Activated T-helper 17 cell treated with anti-CD3 and anti-CD28 coated beads, Interleukin-2, amount 50 U/mL, for 72 hours (primary cell): ENCODE measurements around the gene KMT2D. TPM values are rescaled to one million over a fixed set of nuclear protein-coding genes. Genes with fewer than 3 reads are reported as not detected.
A peak's percentile ranks its signal among the peaks of the same experiment; 100 is the strongest.

Source experiments
- ATAC-seq: fragments of 150-1000 bp; cut with Tn5 transposase; replicated peaks from 2 replicates; pipeline ENCODE4 v1.10.0; 2021; ENCODE audit warnings: mild to moderate bottlenecking, moderate library complexity
- H3K27ac Mint-ChIP-seq: one replicate; pipeline ENCODE4 v1.8.0; 2022; ENCODE audit warnings: mixed read lengths
- H3K27me3 Mint-ChIP-seq: one replicate; pipeline ENCODE4 v1.8.0; 2022; ENCODE audit warnings: mixed read lengths
- H3K36me3 Mint-ChIP-seq: one replicate; pipeline ENCODE4 v1.8.0; 2022; ENCODE audit warnings: low read depth, mild to moderate bottlenecking, mixed read lengths
- H3K4me1 Mint-ChIP-seq: one replicate; pipeline ENCODE4 v1.8.0; 2022; ENCODE audit warnings: mixed read lengths
- H3K4me3 Mint-ChIP-seq: one replicate; pipeline ENCODE4 v1.8.0; 2022; ENCODE audit warnings: mild to moderate bottlenecking, mixed read lengths
- H3K9me3 Mint-ChIP-seq: one replicate; pipeline ENCODE4 v1.8.0; 2022; ENCODE audit warnings: mixed read lengths
- total RNA-seq, 2 donors: library from RNA; stranded (reverse); gene quantifications; one replicate each; pipeline ENCODE4 v1.2.3, GENCODE V29; 2022

The KMT2D gene, protein sequence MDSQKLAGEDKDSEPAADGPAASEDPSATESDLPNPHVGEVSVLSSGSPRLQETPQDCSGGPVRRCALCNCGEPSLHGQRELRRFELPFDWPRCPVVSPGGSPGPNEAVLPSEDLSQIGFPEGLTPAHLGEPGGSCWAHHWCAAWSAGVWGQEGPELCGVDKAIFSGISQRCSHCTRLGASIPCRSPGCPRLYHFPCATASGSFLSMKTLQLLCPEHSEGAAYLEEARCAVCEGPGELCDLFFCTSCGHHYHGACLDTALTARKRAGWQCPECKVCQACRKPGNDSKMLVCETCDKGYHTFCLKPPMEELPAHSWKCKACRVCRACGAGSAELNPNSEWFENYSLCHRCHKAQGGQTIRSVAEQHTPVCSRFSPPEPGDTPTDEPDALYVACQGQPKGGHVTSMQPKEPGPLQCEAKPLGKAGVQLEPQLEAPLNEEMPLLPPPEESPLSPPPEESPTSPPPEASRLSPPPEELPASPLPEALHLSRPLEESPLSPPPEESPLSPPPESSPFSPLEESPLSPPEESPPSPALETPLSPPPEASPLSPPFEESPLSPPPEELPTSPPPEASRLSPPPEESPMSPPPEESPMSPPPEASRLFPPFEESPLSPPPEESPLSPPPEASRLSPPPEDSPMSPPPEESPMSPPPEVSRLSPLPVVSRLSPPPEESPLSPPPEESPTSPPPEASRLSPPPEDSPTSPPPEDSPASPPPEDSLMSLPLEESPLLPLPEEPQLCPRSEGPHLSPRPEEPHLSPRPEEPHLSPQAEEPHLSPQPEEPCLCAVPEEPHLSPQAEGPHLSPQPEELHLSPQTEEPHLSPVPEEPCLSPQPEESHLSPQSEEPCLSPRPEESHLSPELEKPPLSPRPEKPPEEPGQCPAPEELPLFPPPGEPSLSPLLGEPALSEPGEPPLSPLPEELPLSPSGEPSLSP (N-terminal part only)
- 10 to 100 TPM; 66.8 to 78.6 TPM for total RNA-seq

DNA sequence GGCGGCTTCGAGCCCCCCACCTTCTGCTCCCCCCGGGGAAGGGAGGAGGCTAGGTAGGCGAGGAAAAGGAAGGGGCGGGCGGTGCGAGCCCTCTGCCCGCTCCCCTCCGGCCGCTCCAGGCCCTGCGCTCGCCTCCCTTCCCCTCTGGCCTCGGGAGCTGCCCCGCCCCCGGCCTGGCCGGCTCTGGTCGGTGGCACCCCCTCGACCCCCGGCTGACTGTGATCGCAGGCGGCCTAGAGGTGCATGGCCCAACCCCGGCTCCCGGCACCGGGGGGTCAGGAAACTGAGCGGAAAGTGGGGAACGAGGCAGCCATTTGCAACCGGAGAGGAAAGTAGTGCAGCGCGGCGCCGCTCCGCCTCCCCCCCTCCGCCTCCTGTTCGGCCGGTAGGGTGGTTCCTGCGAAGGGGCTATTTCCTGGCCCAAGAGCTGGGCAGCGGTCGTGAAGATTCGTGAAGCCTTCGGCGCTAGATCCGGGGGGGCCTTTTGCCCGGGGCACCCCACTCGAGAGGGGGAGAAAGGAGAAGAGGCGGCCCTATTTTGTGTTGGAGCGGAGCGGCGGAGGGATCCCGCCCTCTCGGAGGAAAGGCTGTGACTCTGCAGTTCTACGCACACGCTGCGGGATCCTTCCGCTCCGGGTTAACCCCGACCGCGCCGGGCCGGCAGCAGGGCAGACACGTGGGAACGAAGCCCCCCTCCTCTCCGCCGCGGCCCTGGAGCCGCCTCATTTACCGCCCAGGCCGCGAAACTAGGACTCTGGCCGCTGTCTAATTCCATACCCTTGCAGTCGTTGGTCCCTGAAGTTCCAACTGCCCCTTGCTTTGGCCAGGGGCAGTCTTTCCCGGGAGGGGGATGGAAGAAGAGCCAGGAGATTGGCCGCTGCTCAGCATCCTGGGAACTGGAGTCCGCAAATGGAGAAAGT lies at the start of gene KMT2D:
KMT2D (minus strand) TSS at position 558 of the 920 bp plus-strand sequence. CDS start 5,470 bp downstream, outside the sequence.
- Mint-ChIP-seq H3K27me3 (no peaks in the 10 kb centered on the region), H3K27ac (peak within 1 kb of the TSS; percentile 93), H3K36me3 (peaks cover 48% of the 10 kb centered on the region), H3K9me3 (no peaks in the 10 kb centered on the region), H3K4me1 (peaks cover 43% of the 10 kb centered on the region), H3K4me3 (peak within 1 kb of the TSS; percentile 96)
- peak; percentile 75 for ATAC-seq

DNA sequence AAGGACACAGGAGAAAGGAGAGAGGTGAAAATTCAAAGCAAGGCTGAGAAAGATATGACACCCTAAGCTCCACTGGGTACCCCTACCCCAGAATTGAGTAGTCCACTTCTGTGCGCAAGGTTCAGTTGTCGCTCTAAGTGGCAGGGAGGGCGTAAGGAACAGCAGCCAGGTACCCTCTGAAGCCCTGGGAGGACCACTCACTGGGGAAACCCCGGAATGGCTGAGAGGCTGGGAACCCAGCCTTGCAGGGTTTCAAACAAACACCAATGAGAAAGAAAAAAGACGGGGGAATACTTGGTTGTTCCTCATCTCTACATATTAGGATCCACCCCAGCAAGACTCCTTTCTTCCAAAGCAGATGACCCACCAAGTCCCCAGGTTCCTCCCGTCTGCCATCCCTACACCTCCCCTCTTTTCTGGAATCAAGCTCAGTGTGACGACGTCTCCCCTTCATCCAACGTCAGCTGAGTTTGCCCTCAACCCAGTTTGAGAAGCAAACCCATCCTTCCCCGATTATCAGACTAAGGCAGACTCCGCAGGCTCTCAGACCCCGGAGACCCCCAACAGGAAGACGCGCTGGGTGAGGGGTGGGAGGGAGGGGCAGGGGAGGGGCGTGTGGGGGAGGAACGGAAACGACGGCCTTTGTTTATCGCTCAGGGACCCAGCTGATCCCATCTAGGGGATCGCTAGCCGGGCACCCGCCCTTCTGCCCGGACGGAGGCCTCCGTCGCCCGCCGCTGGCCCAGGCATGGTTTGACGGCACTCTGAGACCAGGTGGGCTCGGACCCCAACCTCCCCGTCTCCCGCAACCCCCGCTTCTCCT lies 49.3 kb upstream of the KMT2D start:
- peak overlapping the region; percentile 96 for H3K4me3 Mint-ChIP-seq
- no peak for ATAC-seq
- peaks cover 19% of the 10 kb centered on the region for H3K4me1 Mint-ChIP-seq
- H3K36me3 Mint-ChIP-seq: peaks cover 9% of the 10 kb centered on the region
- no peaks in the 10 kb centered on the region for H3K27me3 Mint-ChIP-seq
- H3K9me3 Mint-ChIP-seq: no peaks in the 10 kb centered on the region
- H3K27ac Mint-ChIP-seq: peak overlapping the region; percentile 96

DNA sequence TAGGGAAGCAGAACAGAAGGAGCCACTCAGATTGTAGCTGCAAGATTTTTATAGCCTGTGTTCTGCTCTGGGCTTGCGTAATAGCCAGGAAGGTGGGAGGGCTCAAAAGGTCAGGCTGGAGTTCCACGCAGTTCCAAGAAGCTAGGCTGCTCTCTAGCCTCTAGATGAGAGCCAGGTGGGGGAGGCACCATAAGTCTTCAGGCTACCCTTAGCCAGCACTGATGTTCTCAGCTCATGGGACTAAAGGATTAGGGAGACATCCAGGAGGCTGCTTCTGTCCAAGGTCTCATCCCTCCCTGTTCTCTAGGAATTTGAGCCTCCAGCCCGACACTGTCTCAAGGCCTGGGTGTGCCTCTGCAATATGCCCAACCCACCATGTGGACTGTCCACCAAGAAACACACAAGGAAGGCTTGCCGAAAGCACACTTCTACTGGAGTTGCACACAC lies 48.4 kb upstream of the KMT2D start:
- no peak for ATAC-seq
- H3K9me3 Mint-ChIP-seq: no peaks in the 10 kb centered on the region
- H3K27ac Mint-ChIP-seq: peak overlapping the region; percentile 96
- peak overlapping the region; percentile 96 for H3K4me3 Mint-ChIP-seq
- H3K36me3 Mint-ChIP-seq: peaks cover 17% of the 10 kb centered on the region
- H3K4me1 Mint-ChIP-seq: peaks cover 19% of the 10 kb centered on the region
- no peaks in the 10 kb centered on the region for H3K27me3 Mint-ChIP-seq

DNA sequence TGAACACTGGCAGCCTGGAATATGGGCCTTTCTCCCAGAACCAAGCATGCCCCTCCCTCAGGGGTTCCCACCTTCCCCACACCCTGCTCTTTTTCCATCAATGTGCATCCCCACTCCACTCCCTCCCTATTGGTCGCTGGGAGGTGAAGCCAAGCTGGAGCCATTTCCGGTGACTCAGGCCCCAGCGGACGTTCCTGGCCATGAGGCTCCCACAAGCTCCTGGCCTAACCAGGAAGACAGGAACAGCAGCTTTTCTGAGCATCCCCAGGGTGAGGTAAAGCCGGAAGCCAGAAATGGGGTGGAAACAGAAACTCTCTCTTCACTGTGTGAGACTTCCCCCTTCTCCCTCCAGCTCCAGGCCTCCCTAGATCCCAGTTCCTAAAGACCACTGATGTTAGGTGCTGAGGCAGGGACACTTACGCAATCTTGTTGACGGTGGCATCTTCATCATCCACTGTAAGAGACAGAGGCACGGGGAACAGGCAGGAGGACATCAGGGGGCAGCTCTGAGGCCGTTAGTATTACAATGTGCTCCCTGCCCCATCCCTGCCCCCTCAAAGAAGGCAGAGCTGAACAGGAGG lies 45.0 kb upstream of the KMT2D start:
- Mint-ChIP-seq H3K4me1 (peaks cover 19% of the 10 kb centered on the region), H3K27me3 (no peaks in the 10 kb centered on the region), H3K27ac (peak overlapping the region; percentile 12), H3K36me3 (peaks cover 42% of the 10 kb centered on the region), H3K4me3 (no peak overlapping the region), H3K9me3 (no peaks in the 10 kb centered on the region)
- ATAC-seq: no peak

DNA sequence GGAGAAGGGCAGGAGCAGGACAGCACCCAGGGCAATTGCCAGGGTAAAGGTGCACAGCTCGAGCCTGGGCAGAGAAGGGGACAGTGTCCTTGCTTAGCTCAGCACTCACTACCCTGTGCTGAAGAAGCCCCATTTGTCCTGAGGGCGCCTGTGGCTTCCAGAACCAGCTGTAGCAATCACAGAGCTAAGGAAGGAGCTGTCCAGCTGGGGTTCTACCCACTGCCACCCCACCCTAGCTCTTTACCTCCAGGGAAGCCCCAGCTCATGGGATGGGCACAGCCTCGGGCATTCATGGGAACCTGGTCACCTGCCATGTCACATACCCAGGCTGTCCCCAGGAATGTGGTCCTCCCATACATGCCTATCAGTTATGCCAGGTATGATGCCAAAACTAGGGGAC lies 44.2 kb upstream of the KMT2D start:
- ATAC-seq: no peak
- peaks cover 18% of the 10 kb centered on the region for H3K4me1 Mint-ChIP-seq
- no peaks in the 10 kb centered on the region for H3K9me3 Mint-ChIP-seq
- no peak overlapping the region for H3K4me3 Mint-ChIP-seq
- no peaks in the 10 kb centered on the region for H3K27me3 Mint-ChIP-seq
- no peak overlapping the region for H3K27ac Mint-ChIP-seq
- peaks cover 50% of the 10 kb centered on the region for H3K36me3 Mint-ChIP-seq

DNA sequence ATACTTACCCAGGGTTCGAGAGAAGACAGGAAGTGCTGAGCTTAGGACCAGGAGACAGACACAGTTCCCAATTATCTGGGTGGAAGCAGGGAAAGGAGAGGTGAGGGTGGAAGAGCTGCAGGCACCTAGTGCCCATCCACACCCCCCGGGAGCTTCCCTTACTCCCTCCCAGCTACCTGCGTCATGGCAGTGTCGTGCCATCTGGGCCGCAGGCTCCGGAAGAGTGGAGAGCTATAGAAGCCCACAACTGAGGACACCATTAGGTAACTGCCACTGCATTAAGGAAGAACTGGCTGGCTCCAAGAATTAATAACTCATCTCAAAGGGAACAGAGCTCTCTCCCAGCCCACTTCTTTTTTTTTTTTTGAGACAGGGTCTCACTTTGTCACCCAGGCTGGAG lies 39.8 kb upstream of the KMT2D start:
- no peak for ATAC-seq
- H3K4me1 Mint-ChIP-seq: peaks cover 1% of the 10 kb centered on the region
- H3K27me3 Mint-ChIP-seq: peaks cover 3% of the 10 kb centered on the region
- H3K27ac Mint-ChIP-seq: no peak overlapping the region
- no peaks in the 10 kb centered on the region for H3K9me3 Mint-ChIP-seq
- H3K4me3 Mint-ChIP-seq: no peak overlapping the region
- H3K36me3 Mint-ChIP-seq: peaks cover 81% of the 10 kb centered on the region

DNA sequence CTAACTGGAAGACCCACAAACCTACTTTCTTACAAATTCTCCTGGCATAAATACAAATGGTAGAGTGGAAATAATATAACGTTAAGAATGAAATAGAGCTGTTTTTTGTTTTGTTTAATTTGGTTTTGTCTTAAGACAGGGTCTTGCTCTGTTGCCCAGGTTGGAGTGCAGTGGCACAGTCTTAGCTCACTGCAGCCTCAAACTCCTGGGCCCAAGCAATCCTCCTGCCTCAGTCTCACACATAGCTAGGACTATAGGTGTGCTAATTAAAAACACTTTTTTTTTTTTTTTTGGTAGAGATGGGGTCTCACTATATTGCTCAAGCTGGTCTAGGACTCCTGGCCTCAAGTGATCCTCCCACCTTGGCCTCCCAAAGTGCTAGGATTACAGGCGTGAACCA lies 38.1 kb upstream of the KMT2D start:
- peaks cover 75% of the 10 kb centered on the region for H3K36me3 Mint-ChIP-seq
- H3K4me1 Mint-ChIP-seq: peaks cover 8% of the 10 kb centered on the region
- H3K27ac Mint-ChIP-seq: no peak overlapping the region
- H3K9me3 Mint-ChIP-seq: no peaks in the 10 kb centered on the region
- no peak for ATAC-seq
- peaks cover 13% of the 10 kb centered on the region for H3K27me3 Mint-ChIP-seq
- no peak overlapping the region for H3K4me3 Mint-ChIP-seq

DNA sequence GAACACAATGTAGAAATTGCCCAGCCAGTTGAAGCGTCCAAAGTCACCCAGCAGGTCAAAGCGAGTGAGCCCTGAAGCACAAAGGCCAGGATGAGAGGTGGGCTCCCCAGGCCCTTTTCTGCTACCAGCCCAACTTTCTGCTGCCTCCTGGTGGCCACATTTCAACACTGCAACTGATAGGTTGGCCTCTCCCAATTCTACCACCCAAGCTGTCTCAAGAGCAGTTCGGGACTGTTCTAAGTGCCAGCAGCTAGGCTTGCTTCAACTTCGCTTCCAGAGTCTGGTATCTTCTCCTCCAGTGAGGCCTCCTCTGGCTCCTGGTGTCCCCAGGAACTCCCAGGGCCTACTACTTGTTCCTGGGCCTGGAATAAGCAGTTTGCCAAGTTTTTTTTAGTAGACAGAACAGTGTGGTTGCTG lies 37.4 kb upstream of the KMT2D start:
- Mint-ChIP-seq H3K36me3 (peaks cover 69% of the 10 kb centered on the region), H3K4me1 (peaks cover 8% of the 10 kb centered on the region), H3K27ac (no peak overlapping the region), H3K4me3 (no peak overlapping the region), H3K9me3 (no peaks in the 10 kb centered on the region), H3K27me3 (peaks cover 18% of the 10 kb centered on the region)
- peak; percentile 58 for ATAC-seq

DNA sequence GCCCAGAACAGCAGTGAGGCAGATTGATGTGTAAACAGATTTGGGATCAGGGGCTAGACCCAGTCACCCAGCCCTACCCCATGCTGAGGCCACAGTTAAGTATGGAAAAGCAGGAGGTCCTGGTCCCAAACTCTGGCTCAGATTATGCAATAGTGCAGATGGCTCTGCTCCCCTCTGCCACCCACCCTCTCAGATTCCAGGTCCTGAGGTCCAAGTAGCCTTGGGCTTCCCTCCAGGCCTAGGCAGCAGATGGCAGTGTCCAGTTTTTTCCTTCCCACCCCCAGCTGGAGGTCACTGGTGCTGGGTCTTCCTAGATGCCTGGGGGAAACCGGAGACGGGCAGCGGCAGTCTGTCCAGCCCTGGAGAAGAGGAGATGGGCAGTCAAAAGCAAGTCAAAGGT lies 36.8 kb upstream of the KMT2D start:
- no peaks in the 10 kb centered on the region for H3K9me3 Mint-ChIP-seq
- ATAC-seq: no peak
- H3K27ac Mint-ChIP-seq: no peak overlapping the region
- H3K4me1 Mint-ChIP-seq: peaks cover 8% of the 10 kb centered on the region
- peaks cover 21% of the 10 kb centered on the region for H3K27me3 Mint-ChIP-seq
- H3K36me3 Mint-ChIP-seq: peaks cover 68% of the 10 kb centered on the region
- no peak overlapping the region for H3K4me3 Mint-ChIP-seq

DNA sequence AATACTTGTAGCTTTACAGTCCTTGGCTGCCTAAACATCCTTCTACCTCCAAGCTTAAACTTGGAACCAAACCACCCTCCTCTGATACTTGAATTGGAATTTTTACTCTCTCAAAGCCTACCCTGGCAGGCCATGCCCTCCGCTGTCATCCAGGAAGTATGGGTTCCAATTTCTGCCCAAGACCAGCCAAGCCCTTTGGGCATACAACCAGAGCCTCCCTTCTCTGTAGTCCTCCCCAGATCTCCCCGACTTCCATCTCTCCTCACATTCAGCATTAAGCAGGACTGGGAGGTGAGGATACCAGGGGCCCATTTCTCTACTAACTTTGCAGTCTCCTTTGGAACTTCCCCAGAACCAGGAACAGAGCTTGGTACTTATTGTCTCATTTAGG lies 34.4 kb upstream of the KMT2D start:
- Mint-ChIP-seq H3K27me3 (peaks cover 36% of the 10 kb centered on the region), H3K27ac (no peak overlapping the region), H3K4me3 (peak overlapping the region; percentile 6)

DNA sequence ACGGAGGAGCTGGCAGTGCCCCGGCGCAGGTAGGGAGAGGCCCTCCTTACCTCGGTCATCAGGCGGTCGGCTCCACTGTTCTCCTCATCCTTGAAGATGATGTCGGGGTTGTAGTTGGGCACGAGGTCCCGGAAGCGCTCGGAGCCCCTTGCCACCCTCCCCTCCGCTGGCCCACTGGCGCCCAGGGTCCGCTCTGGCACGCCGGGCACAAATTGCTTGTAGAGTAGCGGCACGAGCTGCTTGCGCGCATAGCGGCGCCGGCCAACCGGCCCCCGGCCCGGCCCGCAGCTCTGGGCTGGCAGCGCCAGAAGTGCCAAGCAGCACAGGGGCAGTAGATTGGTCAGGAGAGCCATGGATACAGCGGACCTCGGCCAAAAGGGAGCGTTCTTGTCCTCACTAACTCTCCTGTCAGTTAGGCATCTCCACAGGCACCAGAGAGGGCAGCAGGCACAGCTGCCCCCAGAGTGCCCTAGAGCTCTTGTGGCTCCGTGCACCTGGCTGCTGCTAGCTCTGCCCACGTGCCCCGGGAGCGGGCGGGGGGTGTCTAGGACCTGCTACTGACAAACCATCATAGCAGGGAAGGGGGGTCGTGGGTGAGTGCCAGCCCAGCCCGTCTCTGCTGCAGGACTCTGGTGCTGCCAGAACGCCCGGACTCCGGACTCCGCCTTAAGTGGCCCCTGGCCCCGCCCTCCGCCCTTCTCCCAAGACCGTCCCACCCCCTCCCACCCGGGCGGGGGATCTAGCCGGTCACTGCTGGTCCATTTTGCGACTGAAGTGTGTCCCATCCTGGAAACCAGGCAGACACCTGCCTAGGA lies 33.8 kb upstream of the KMT2D start, which contains the start of gene DHH:
DHH (minus strand) TSS at position 642 of the 815 bp plus-strand sequence; CDS start at position 353, 289 bp downstream.
- H3K4me3 Mint-ChIP-seq: peak within 1 kb of the TSS; percentile 25
- no peak for ATAC-seq
- no peaks in the 10 kb centered on the region for H3K9me3 Mint-ChIP-seq
- peaks cover 50% of the 10 kb centered on the region for H3K36me3 Mint-ChIP-seq
- H3K27me3 Mint-ChIP-seq: peaks cover 36% of the 10 kb centered on the region
- peaks cover 13% of the 10 kb centered on the region for H3K4me1 Mint-ChIP-seq
- H3K27ac Mint-ChIP-seq: no peak within 1 kb of the TSS

More for the DNA sequence above, 34.4 kb upstream of the KMT2D start:
- Mint-ChIP-seq H3K9me3 (no peaks in the 10 kb centered on the region), H3K36me3 (peaks cover 56% of the 10 kb centered on the region), H3K4me1 (peaks cover 13% of the 10 kb centered on the region)
- no peak for ATAC-seq

DNA sequence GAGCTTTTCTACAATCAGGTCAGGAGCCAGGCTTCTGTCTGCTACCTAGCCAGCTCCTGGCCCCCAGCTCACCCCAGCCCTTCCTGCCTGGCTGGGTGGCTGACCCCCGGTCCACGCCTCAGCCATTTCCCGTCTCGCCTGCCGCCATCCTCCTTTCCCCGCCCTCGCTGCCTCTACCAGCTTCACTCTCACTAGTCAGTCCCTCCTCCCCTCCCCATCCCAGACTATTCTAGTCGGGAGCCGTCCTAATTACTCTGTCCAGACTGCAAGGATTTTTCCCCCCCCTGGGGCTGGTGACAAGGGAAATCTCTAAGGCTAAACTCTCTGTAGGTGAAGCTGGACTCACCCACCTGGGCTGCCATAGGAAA lies 33.2 kb upstream of the KMT2D start:
- Mint-ChIP-seq H3K27me3 (peaks cover 37% of the 10 kb centered on the region), H3K4me1 (peaks cover 13% of the 10 kb centered on the region), H3K4me3 (peak overlapping the region; percentile 25), H3K36me3 (peaks cover 45% of the 10 kb centered on the region), H3K9me3 (no peaks in the 10 kb centered on the region), H3K27ac (no peak overlapping the region)
- ATAC-seq: no peak
